ENCODE results near the gene CRYBG2.

GRCh38 chr1:26306290-26307229 lies 47.4 kb downstream of the CRYBG2 start, which contains the start of gene UBXN11:
- no peak for TF ChIP-seq CTCF (optimal IDR thresholded peaks at IDR 0.05 in 1 of 3, IDR thresholded peaks at IDR 0.05 in 1 of 3, conservative IDR thresholded peaks at IDR 0.05 in 1 of 3; ENCODE audit: extremely low read depth in 1 of 3, insufficient read depth in 2 of 3, low read length in 3 of 3)
- no peak for TF ChIP-seq EZH2 (IDR thresholded peaks at IDR 0.05; ENCODE audit: low read length)
